DND-41 (cell line): Measurements from ENCODE around the gene FNDC3B.

ENCODE experiments used
- ATAC-seq: fragments of 200-7000 bp; cut with Tn5 transposase; 3 replicates; pipeline ENCODE4 v1.9.1; 2021; ENCODE audit warnings: low read depth; ENCODE audit not compliant: insufficient read depth
- DNase-seq: peaks from one replicate; pipeline ENCODE4 v3.0.0-alpha.2; 2020
- H2AFZ ChIP-seq: 2 replicates; pipeline ENCODE4 v1.6.0; 2012; ENCODE audit warnings: low read depth, low read length
- H3K27ac ChIP-seq: 2 replicates; pipeline ENCODE4 v1.5.1; 2012; ENCODE audit warnings: low read length, inconsistent platforms
- H3K27me3 ChIP-seq: fragments of 200-600 bp; sonication (generic); 2 replicates; pipeline ENCODE4 v1.6.0; 2012; ENCODE audit warnings: low read length, mild to moderate bottlenecking, inconsistent platforms; ENCODE audit not compliant: insufficient read depth, poor library complexity
- H3K36me3 ChIP-seq: 2 replicates; pipeline ENCODE4 v1.5.1; 2012; ENCODE audit warnings: low read length, inconsistent platforms; ENCODE audit not compliant: insufficient read depth
- H3K4me1 ChIP-seq: 2 replicates; pipeline ENCODE4 v1.5.1; 2012; ENCODE audit warnings: mild to moderate bottlenecking, low read length; ENCODE audit not compliant: insufficient read depth
- H3K4me2 ChIP-seq: 2 replicates; pipeline ENCODE4 v1.6.0; 2012; ENCODE audit warnings: mild to moderate bottlenecking, moderate library complexity, low read length, inconsistent platforms; ENCODE audit not compliant: insufficient read depth
- H3K4me3 ChIP-seq, 2 experiments: fragments of 200-600 bp in 1 of 2; shearing (Covaris generic) in 1 of 2; 2 replicates each; pipeline ENCODE4 v1.5.1; 2012 to 2016; ENCODE audit warnings: inconsistent platforms in 2 of 2, low read length in 2 of 2, mild to moderate bottlenecking in 2 of 2, low read depth in 1 of 2, moderate library complexity in 1 of 2
- H3K79me2 ChIP-seq: 2 replicates; pipeline ENCODE4 v1.6.0; 2012; ENCODE audit warnings: low read length, inconsistent platforms; ENCODE audit not compliant: insufficient read depth
- H3K9ac ChIP-seq: 2 replicates; pipeline ENCODE4 v1.6.0; 2012; ENCODE audit warnings: low read depth, mild to moderate bottlenecking, inconsistent platforms, low read length, moderate library complexity
- H3K9me3 ChIP-seq: 2 replicates; pipeline ENCODE4 v1.5.1; 2012; ENCODE audit warnings: low read length, moderate library complexity, mild to moderate bottlenecking, inconsistent platforms; ENCODE audit not compliant: insufficient read depth, severe bottlenecking
- H4K20me1 ChIP-seq: 2 replicates; pipeline ENCODE4 v1.6.0; 2012; ENCODE audit warnings: low read length; ENCODE audit not compliant: insufficient read depth
- CTCF ChIP-seq: IDR thresholded peaks from 2 replicates; pipeline ENCODE4 v1.5.1; 2012; ENCODE audit warnings: borderline replicate concordance, low read length, moderate library complexity, mild to moderate bottlenecking; ENCODE audit not compliant: poor library complexity, severe bottlenecking; ENCODE audit errors: extremely low read depth
- EZH2 ChIP-seq: IDR thresholded peaks from 3 replicates; pipeline ENCODE4 v1.6.1; 2012; ENCODE audit warnings: borderline replicate concordance, low read depth, mild to moderate bottlenecking, moderate library complexity, low read length, inconsistent platforms; ENCODE audit not compliant: severe bottlenecking

The FNDC3B gene

GRCh38 chr3:172202797-172203196 is 163.4 kb downstream of the FNDC3B start:
- H3K27ac ChIP-seq, result no peak overlapping the region
- no peaks in the 10 kb centered on the region for H3K79me2 ChIP-seq

GRCh38 chr3:172203522-172204258 is 164.3 kb downstream of the FNDC3B start:
- H3K4me1 ChIP-seq, result no peaks in the 10 kb centered on the region
- H3K4me2 ChIP-seq, result no peak overlapping the region
- TF ChIP-seq EZH2, result no peak
- no peak for TF ChIP-seq CTCF
- peaks cover 17% of the 10 kb centered on the region for H3K9me3 ChIP-seq
- no peak for ATAC-seq
- H3K27me3 ChIP-seq, result no peaks in the 10 kb centered on the region
- no peak overlapping the region for H3K4me3 ChIP-seq
- no peaks in the 10 kb centered on the region for H3K36me3 ChIP-seq
- H3K79me2 ChIP-seq, result no peaks in the 10 kb centered on the region
- H3K9ac ChIP-seq, result no peak overlapping the region
- no peak for DNase-seq
- H4K20me1 ChIP-seq, result no peaks in the 10 kb centered on the region
- H2AFZ ChIP-seq, result no peak overlapping the region
- H3K27ac ChIP-seq, result no peak overlapping the region

More at GRCh38 chr3:172202797-172203196, 163.4 kb downstream of the FNDC3B start:
- Histone ChIP-seq H3K9me3 (peaks cover 17% of the 10 kb centered on the region), H3K9ac (no peak overlapping the region), H4K20me1 (no peaks in the 10 kb centered on the region), H3K4me2 (no peak overlapping the region), H2AFZ (no peak overlapping the region), H3K4me3 (no peak overlapping the region), H3K27me3 (no peaks in the 10 kb centered on the region), H3K36me3 (no peaks in the 10 kb centered on the region), H3K4me1 (no peaks in the 10 kb centered on the region)
- no peak for DNase-seq
- TF ChIP-seq CTCF, result no peak
- TF ChIP-seq EZH2, result no peak
- ATAC-seq, result no peak

- no peak overlapping the region for H2AFZ ChIP-seq
- no peak overlapping the region for H3K9ac ChIP-seq
- H3K4me3 ChIP-seq, result no peak overlapping the region
- no peaks in the 10 kb centered on the region for H4K20me1 ChIP-seq
- H3K4me2 ChIP-seq, result no peak overlapping the region
- no peaks in the 10 kb centered on the region for H3K27me3 ChIP-seq
- ATAC-seq (no peak), DNase-seq (no peak)
- H3K36me3 ChIP-seq, result no peaks in the 10 kb centered on the region
- TF ChIP-seq EZH2 (no peak), CTCF (no peak)
- no peaks in the 10 kb centered on the region for H3K79me2 ChIP-seq
- no peaks in the 10 kb centered on the region for H3K4me1 ChIP-seq
- no peak overlapping the region for H3K27ac ChIP-seq
- peaks cover 17% of the 10 kb centered on the region for H3K9me3 ChIP-seq
Observed at GRCh38 chr3:172204716-172205115, 165.3 kb downstream of the FNDC3B start.
